Neural crest cell (in vitro differentiated cells): ENCODE data around the gene RIPOR2. TPM values are rescaled to one million over a fixed set of nuclear protein-coding genes. Genes with fewer than 3 reads are reported as not detected.

ENCODE experiments used
- DNase-seq: peaks from one replicate; pipeline ENCODE4 v3.0.0; 2021; ENCODE audit warnings: low read depth, mixed read lengths, low spot score
- H3K27ac Mint-ChIP-seq: one replicate; pipeline ENCODE4 v1.8.0; 2021; ENCODE audit warnings: mild to moderate bottlenecking, mixed read lengths; ENCODE audit not compliant: unreplicated experiment
- H3K27me3 Mint-ChIP-seq: 2 replicates; pipeline ENCODE4 v1.8.0; 2021; ENCODE audit warnings: low read depth, mild to moderate bottlenecking, mixed read lengths
- H3K36me3 Mint-ChIP-seq: 2 replicates; pipeline ENCODE4 v1.8.0; 2021; ENCODE audit warnings: low read depth, mild to moderate bottlenecking, mixed read lengths
- H3K4me1 Mint-ChIP-seq: 2 replicates; pipeline ENCODE4 v1.8.0; 2021; ENCODE audit warnings: mixed read lengths
- H3K4me3 Mint-ChIP-seq: one replicate; pipeline ENCODE4 v1.8.0; 2021; ENCODE audit warnings: mild to moderate bottlenecking, mixed read lengths
- H3K9me3 Mint-ChIP-seq: 2 replicates; pipeline ENCODE4 v1.8.0; 2021; ENCODE audit warnings: mixed read lengths
- CTCF ChIP-seq: fragments of 200-600 bp; sonication (generic); conservative IDR thresholded peaks from 2 replicates; pipeline ENCODE4 v1.5.0; 2021; ENCODE audit warnings: antibody characterized with exemption, mild to moderate bottlenecking
- total RNA-seq: library from RNA; stranded (reverse); gene quantifications from 2 replicates; pipeline ENCODE4 v1.2.1, GENCODE V29; 2021

The RIPOR2 gene
- total RNA-seq, 1 donor from 2014 or later, result 3.5 TPM

GRCh38 chr6:24979176-24979575, 43.4 kb upstream of the RIPOR2 start:
- Mint-ChIP-seq H3K27me3 (no peaks in the 10 kb centered on the region), H3K4me1 (peaks cover 26% of the 10 kb centered on the region), H3K9me3 (no peaks in the 10 kb centered on the region), H3K27ac (no peak overlapping the region), H3K4me3 (no peak overlapping the region), H3K36me3 (no peaks in the 10 kb centered on the region)
- no peak for TF ChIP-seq CTCF
- no peak for DNase-seq

DNA sequence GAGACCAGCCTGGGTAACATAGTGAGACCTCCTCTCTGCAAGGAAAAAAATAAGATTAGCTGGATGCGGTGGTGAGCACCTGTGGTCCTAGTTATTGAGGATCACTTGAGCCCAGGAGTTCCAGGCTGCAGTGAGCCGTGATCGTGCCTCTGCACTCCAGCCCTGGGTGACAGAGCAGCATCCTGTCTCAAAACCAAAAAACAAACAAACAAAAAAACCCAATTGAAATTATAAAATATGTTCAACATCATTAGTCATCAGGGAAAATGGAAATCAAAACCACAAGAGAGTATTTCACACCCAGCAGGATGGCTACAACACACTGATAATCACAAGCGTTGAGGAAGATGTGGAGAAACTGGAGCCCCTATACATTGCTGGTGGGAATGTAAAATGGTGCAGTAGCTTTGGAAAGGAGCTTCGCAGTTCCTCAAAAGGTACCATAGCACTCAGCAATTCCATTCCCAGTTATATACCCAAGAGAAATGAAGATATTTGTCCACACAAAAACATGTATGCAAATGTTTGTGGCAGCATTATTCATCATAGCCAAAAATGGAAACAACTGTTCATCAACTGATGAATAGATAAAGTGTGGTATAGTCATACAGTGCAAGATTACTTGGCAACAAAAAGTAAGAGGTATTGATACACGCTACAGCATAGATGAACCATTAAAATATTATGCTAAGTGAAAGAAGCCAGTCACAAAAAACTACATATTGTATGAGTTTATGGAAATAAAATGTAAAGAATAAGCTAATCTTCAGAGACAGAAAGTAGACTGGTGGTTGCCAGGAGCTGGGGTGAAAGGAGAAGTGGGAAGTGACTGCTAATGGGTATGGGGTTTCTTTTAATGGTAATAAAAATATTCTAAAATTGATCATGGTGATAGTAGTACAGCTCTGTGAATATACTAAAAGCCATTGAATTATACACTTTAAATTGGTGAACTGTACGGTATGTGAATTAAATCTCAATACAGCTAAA, 38.7 kb upstream of the RIPOR2 start:
- Mint-ChIP-seq H3K4me3 (no peak overlapping the region), H3K27ac (no peak overlapping the region), H3K4me1 (no peaks in the 10 kb centered on the region), H3K36me3 (no peaks in the 10 kb centered on the region), H3K27me3 (no peaks in the 10 kb centered on the region), H3K9me3 (peaks cover 3% of the 10 kb centered on the region)
- no peak for TF ChIP-seq CTCF
- DNase-seq, result no peak

- no peak for TF ChIP-seq CTCF
- H3K4me1 Mint-ChIP-seq, result no peaks in the 10 kb centered on the region
- peaks cover 3% of the 10 kb centered on the region for H3K9me3 Mint-ChIP-seq
- no peaks in the 10 kb centered on the region for H3K36me3 Mint-ChIP-seq
- DNase-seq, result no peak
- no peaks in the 10 kb centered on the region for H3K27me3 Mint-ChIP-seq
- no peak overlapping the region for H3K27ac Mint-ChIP-seq
- H3K4me3 Mint-ChIP-seq, result no peak overlapping the region
Measured at GRCh38 chr6:24972311-24972958, 36.7 kb upstream of the RIPOR2 start.

- no peak for TF ChIP-seq CTCF
- Mint-ChIP-seq H3K36me3 (no peaks in the 10 kb centered on the region), H3K27me3 (no peaks in the 10 kb centered on the region), H3K9me3 (peaks cover 3% of the 10 kb centered on the region), H3K4me3 (no peak overlapping the region), H3K27ac (no peak overlapping the region), H3K4me1 (no peaks in the 10 kb centered on the region)
- DNase-seq, result no peak
Measured at GRCh38 chr6:24971067-24971466, 35.3 kb upstream of the RIPOR2 start.

- Mint-ChIP-seq H3K9me3 (peaks cover 3% of the 10 kb centered on the region), H3K27ac (no peak overlapping the region), H3K36me3 (no peaks in the 10 kb centered on the region), H3K4me3 (no peak overlapping the region), H3K27me3 (no peaks in the 10 kb centered on the region), H3K4me1 (no peaks in the 10 kb centered on the region)
- DNase-seq, result no peak
- TF ChIP-seq CTCF, result no peak
Measured at GRCh38 chr6:24969343-24969860, 33.6 kb upstream of the RIPOR2 start.
